Astrocyte (in vitro differentiated cells and primary cell): ENCODE measurements around the gene METTL1. TPM values are rescaled to one million over a fixed set of nuclear protein-coding genes. Genes with fewer than 3 reads are reported as not detected.
A peak's percentile ranks its signal among the peaks of the same experiment; 100 is the strongest.

Experiments
- DNase-seq: peaks from one replicate; pipeline ENCODE4 v3.0.0-alpha.2; 2010; ENCODE audit warnings: low read depth
- FAIRE-seq: peaks from 2 replicates; lab custom pipeline; 2011; peaks lifted over from hg19 to GRCh38; lab: Jason Lieb, UNC
- H2AFZ ChIP-seq: 2 replicates; pipeline ENCODE4 v1.6.0; 2012; ENCODE audit warnings: low read depth, low read length, inconsistent platforms
- H3K27ac ChIP-seq: 2 replicates; pipeline ENCODE4 v1.5.1; 2011; ENCODE audit warnings: low read depth, low read length, inconsistent platforms
- H3K27me3 ChIP-seq: 2 replicates; pipeline ENCODE4 v1.6.0; 2011; ENCODE audit warnings: low read length, inconsistent platforms; ENCODE audit not compliant: insufficient read depth
- H3K36me3 ChIP-seq: 2 replicates; pipeline ENCODE4 v1.5.1; 2011; ENCODE audit warnings: low read length, inconsistent platforms; ENCODE audit not compliant: insufficient read depth
- H3K4me1 ChIP-seq: 2 replicates; pipeline ENCODE4 v1.5.1; 2011; ENCODE audit warnings: low read length, inconsistent platforms; ENCODE audit not compliant: insufficient read depth
- H3K4me2 ChIP-seq: 2 replicates; pipeline ENCODE4 v1.6.0; 2012; ENCODE audit warnings: low read length, inconsistent platforms
- H3K4me3 ChIP-seq: 2 replicates; pipeline ENCODE4 v1.5.1; 2011; ENCODE audit warnings: low read depth, mild to moderate bottlenecking, low read length, inconsistent platforms; ENCODE audit not compliant: insufficient read depth
- H3K79me2 ChIP-seq: 2 replicates; pipeline ENCODE4 v1.6.0; 2012; ENCODE audit warnings: mild to moderate bottlenecking, low read length, inconsistent platforms; ENCODE audit not compliant: insufficient read depth
- H3K9ac ChIP-seq: 2 replicates; pipeline ENCODE4 v1.6.0; 2012; ENCODE audit warnings: mild to moderate bottlenecking, low read length, inconsistent platforms
- H3K9me3 ChIP-seq: 2 replicates; pipeline ENCODE4 v1.5.1; 2012; ENCODE audit warnings: low read depth, mild to moderate bottlenecking, low read length, inconsistent platforms; ENCODE audit not compliant: insufficient read depth
- H4K20me1 ChIP-seq: 2 replicates; pipeline ENCODE4 v1.6.0; 2012; ENCODE audit warnings: low read length, inconsistent platforms; ENCODE audit not compliant: insufficient read depth
- H3K27ac Mint-ChIP-seq: one replicate; pipeline ENCODE4 v1.8.0; 2021; ENCODE audit warnings: mild to moderate bottlenecking, mixed read lengths; ENCODE audit not compliant: unreplicated experiment
- H3K27me3 Mint-ChIP-seq: one replicate; pipeline ENCODE4 v1.8.0; 2021; ENCODE audit warnings: low read depth, mixed read lengths; ENCODE audit not compliant: unreplicated experiment
- H3K36me3 Mint-ChIP-seq: one replicate; pipeline ENCODE4 v1.8.0; 2021; ENCODE audit warnings: low read depth, mixed read lengths; ENCODE audit not compliant: unreplicated experiment
- H3K4me1 Mint-ChIP-seq: one replicate; pipeline ENCODE4 v1.8.0; 2021; ENCODE audit warnings: low read depth, mixed read lengths; ENCODE audit not compliant: unreplicated experiment
- H3K4me3 Mint-ChIP-seq: one replicate; pipeline ENCODE4 v1.8.0; 2021; ENCODE audit warnings: mild to moderate bottlenecking, moderate library complexity, mixed read lengths; ENCODE audit not compliant: unreplicated experiment
- H3K9me3 Mint-ChIP-seq: one replicate; pipeline ENCODE4 v1.8.0; 2021; ENCODE audit warnings: mild to moderate bottlenecking, mixed read lengths; ENCODE audit not compliant: unreplicated experiment
- EZH2 ChIP-seq: IDR thresholded peaks from 2 replicates; pipeline ENCODE4 v1.6.1; 2012; ENCODE audit warnings: mild to moderate bottlenecking, low read length, inconsistent platforms; ENCODE audit not compliant: insufficient read depth
- total RNA-seq: library from RNA; stranded (reverse); gene quantifications from 2 replicates; pipeline ENCODE4 v1.2.1, GENCODE V29; 2021
- TF ChIP-seq, protein P1 (sequence below): IDR thresholded peaks from 2 replicates; pipeline ENCODE4 v1.5.1; 2011; ENCODE audit warnings: low read depth, mild to moderate bottlenecking, inconsistent platforms, low read length, moderate library complexity; ENCODE audit not compliant: insufficient read depth

METTL1 gene
- total RNA-seq, 1 donor from 2014 or later = 21.1 TPM

DNA sequence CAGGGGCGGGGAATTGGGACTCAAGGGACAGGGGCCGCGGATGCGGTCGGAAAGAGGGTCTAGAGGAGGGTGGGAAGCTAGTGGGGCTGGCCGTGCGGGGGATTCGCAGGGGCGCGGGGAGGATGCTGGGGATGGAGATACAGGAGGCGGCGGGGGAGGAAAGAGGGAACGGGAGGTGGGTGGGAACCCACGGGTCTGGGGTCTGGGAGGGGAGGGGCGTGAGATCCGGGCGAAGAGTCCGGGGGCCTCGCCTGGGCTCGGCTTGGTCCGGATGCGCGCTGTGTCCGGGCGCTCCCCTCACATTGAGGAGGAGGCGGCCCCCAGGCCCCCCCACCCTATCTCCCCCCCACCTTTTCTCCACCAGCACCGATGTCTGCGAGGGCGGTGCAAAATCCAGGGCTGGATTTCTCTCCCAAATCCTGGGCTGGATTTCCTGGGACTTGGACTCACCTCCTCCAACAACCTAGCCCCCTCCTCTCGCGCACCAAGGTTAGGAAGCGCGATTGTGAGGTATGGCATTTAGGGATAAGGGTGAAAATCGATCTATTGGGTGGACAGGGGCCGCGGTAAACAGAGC lies 33.2 kb downstream of the METTL1 start, which contains the start of gene AGAP2:
TSS of gene AGAP2 (minus strand) at position 82 of the 577 bp plus-strand sequence. CDS start 496 bp downstream, outside the sequence.
- peaks cover 51% of the 10 kb centered on the region for H3K27me3 Mint-ChIP-seq
- H3K9ac ChIP-seq = no peak within 1 kb of the TSS
- DNase-seq = peak; percentile 12

DNA sequence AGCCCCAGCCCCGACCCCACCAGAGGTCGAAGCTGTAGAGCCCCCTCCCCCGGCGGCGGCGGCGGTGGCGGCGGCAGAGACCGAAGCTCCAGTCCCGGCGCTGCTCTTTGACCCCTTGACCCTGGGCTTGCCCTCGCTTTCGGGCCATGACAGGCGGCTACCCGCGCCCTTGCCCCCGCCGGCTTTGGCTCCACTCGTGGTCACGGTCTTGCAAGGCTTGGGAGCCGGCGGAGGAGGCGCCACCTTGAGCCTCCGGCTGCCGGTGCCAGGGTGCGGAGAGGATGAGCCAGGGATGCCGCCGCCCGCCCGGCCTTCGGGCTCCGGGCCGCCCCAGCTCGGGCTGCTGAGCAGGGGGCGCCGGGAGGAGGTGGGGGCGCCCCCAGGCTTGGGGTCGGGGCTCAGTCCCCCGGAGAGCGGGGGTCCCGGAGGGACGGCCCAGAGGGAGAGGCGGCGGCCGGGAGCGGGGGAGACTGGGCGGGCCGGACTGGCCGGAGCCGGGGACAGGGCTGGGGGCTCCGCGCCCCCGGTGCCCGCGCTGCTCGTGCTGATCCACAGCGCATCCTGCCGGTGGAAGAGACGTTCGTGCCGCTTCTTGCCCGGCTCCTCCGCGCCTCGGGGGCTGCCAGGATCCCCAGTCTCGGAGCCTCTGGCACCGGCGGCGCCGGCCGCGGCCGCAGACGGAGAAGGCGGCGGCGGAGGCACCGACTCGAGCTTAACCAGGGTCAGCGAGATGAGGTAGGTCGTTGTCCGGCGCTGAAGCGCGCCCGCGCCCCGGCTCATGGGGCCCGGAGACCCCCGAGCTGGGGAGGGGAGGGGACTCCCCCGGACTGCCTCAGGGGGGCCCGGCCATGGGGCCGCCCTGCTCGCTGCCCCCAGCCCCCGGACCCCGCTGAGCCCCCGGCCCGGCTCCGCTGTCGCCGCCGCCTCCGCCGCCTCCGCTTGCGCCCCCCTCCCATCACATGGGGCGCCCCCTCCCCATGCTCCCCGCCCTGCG lies 34.1 kb downstream of the METTL1 start:
- no peaks in the 10 kb centered on the region for H3K9me3 ChIP-seq
- H3K27me3 ChIP-seq = peaks cover 75% of the 10 kb centered on the region
- TF ChIP-seq, protein P1, sequence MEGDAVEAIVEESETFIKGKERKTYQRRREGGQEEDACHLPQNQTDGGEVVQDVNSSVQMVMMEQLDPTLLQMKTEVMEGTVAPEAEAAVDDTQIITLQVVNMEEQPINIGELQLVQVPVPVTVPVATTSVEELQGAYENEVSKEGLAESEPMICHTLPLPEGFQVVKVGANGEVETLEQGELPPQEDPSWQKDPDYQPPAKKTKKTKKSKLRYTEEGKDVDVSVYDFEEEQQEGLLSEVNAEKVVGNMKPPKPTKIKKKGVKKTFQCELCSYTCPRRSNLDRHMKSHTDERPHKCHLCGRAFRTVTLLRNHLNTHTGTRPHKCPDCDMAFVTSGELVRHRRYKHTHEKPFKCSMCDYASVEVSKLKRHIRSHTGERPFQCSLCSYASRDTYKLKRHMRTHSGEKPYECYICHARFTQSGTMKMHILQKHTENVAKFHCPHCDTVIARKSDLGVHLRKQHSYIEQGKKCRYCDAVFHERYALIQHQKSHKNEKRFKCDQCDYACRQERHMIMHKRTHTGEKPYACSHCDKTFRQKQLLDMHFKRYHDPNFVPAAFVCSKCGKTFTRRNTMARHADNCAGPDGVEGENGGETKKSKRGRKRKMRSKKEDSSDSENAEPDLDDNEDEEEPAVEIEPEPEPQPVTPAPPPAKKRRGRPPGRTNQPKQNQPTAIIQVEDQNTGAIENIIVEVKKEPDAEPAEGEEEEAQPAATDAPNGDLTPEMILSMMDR = no peak
- peak; percentile 99 for TF ChIP-seq EZH2
- DNase-seq (no peak), FAIRE-seq (no peak)
- peaks cover 11% of the 10 kb centered on the region for H3K4me1 ChIP-seq
- no peak overlapping the region for H3K4me3 Mint-ChIP-seq
- H3K36me3 ChIP-seq = no peaks in the 10 kb centered on the region
- H3K27ac Mint-ChIP-seq = no peak overlapping the region
- no peak overlapping the region for H3K4me3 ChIP-seq
- peaks cover 17% of the 10 kb centered on the region for H3K4me1 Mint-ChIP-seq
- H3K4me2 ChIP-seq = peak overlapping the region; percentile 71
- no peak overlapping the region for H3K9ac ChIP-seq
- H4K20me1 ChIP-seq = peaks cover 9% of the 10 kb centered on the region
- peak overlapping the region; percentile 47 for H2AFZ ChIP-seq
- peaks cover 3% of the 10 kb centered on the region for H3K36me3 Mint-ChIP-seq
- no peaks in the 10 kb centered on the region for H3K79me2 ChIP-seq
- H3K27ac ChIP-seq = no peak overlapping the region
- peaks cover 58% of the 10 kb centered on the region for H3K27me3 Mint-ChIP-seq
- H3K9me3 Mint-ChIP-seq = no peaks in the 10 kb centered on the region

More for the DNA sequence above, 33.2 kb downstream of the METTL1 start, which contains the start of gene AGAP2:
- Histone ChIP-seq H3K27me3 (peaks cover 70% of the 10 kb centered on the region), H4K20me1 (peaks cover 9% of the 10 kb centered on the region), H2AFZ (peak within 1 kb of the TSS; percentile 47), H3K27ac (no peak within 1 kb of the TSS), H3K4me2 (peak within 1 kb of the TSS; percentile 71), H3K4me1 (peaks cover 11% of the 10 kb centered on the region), H3K9me3 (no peaks in the 10 kb centered on the region), H3K79me2 (no peaks in the 10 kb centered on the region), H3K36me3 (no peaks in the 10 kb centered on the region), H3K4me3 (no peak within 1 kb of the TSS)
- no peak for TF ChIP-seq EZH2
- TF ChIP-seq, protein P1 = no peak
- FAIRE-seq = no peak
- Mint-ChIP-seq H3K9me3 (no peaks in the 10 kb centered on the region), H3K27ac (peak within 1 kb of the TSS; percentile 14), H3K36me3 (peaks cover 3% of the 10 kb centered on the region), H3K4me3 (peak within 1 kb of the TSS; percentile 46), H3K4me1 (peaks cover 17% of the 10 kb centered on the region)
